Mammary epithelial cell (primary cell): ENCODE measurements around the gene DOK3.

Experiments
- CTCF ChIP-seq, 2 donors: IDR thresholded peaks in 1 of 2; conservative IDR thresholded peaks in 1 of 2; 2 replicates each; pipeline ENCODE4 v1.5.1; 2011 to 2012; ENCODE audit warnings: inconsistent platforms in 2 of 2, low read length in 2 of 2, mild to moderate bottlenecking in 2 of 2, control low read depth in 1 of 2, low read depth in 1 of 2; ENCODE audit not compliant: insufficient read depth in 1 of 2; ENCODE audit errors: extremely low read depth in 1 of 2
- EZH2 ChIP-seq: IDR thresholded peaks from 2 replicates; pipeline ENCODE4 v1.6.1; 2012; ENCODE audit warnings: low read length, inconsistent platforms, borderline replicate concordance

GRCh38 chr5:177529247-177530203 lies 19.9 kb upstream of the DOK3 start:
- no peak for TF ChIP-seq CTCF (conservative IDR thresholded peaks at IDR 0.05 in 1 of 2, IDR thresholded peaks at IDR 0.05 in 1 of 2; ENCODE audit: extremely low read depth in 1 of 2, insufficient read depth in 1 of 2, low read depth in 1 of 2, low read length in 2 of 2)
- TF ChIP-seq EZH2 = no peak
